ENCODE results near the gene JUNB.
"Not testable (repeated sequence)": the region's sequence is repeated elsewhere in the genome, so short reads cannot be mapped to it uniquely, and the experiment has no call there.

Gene JUNB

DNA sequence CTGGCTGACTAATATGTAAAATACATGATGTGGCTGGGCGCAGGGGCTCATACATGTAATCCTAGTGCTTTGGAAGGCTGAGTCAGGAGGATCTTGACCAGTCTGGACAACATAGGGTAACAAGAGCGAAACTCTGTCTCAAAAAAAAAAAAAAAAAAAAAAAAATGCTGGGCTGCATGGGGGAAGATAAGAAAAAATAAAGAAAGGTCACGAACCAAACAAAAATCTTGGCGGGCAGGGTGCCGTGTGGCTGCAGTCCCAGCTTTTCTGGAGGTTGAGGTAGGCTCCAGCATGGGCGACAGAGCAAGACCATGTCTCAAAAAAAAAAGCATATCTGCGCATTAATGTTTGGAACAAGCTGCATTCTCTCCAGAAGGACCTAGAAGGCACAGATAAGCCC lies 23.8 kb downstream of the JUNB start:
- DNase-seq, result no peak

- DNase-seq, result not testable (repeated sequence)
Measured at GRCh38 chr19:12817188-12817587, 25.9 kb downstream of the JUNB start.

DNA sequence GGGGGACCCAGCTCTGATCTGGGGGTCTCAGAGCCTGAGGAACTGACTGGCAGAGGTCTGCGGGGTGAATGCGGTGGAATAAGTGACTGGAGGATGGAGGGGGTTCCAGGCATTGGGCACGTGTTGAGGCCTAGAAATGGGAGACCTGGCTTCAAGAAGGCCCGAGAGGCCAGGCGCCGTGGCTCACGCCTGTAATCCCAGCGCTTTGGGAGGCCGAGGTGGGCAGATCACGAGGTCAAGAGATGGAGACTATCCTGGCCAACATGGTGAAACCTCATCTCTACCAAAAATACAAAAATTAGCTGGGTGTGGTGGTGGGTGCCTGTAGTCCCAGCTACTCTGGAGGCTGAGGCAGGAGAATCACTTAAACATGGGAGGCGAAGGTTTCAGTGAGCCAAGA lies 26.5 kb downstream of the JUNB start:
- not testable (repeated sequence) for DNase-seq

DNA sequence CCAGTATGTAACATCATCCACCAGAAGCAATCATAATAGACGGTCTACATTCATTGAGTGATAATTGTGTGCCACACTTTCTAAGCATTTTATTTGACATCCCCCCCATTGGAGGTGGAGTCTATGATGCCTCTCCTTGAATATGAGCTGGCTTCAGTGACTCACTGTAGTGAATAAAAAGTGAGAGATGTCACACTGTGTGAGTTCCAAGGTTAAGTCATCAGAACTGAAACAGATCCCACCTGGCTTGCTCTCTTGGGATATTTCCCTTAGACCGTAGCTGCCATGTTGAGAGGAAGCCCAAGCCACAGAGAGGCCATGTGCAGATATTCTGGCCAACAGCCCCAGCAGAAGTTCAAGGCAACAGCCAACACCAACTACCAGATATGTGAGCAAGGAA lies 30.5 kb downstream of the JUNB start:
- DNase-seq, result no peak

- no peak for DNase-seq
Measured at GRCh38 chr19:12825254-12826131, 34.2 kb downstream of the JUNB start.

GRCh38 chr19:12828494-12828893 lies 37.2 kb downstream of the JUNB start:
- DNase-seq, result peak; percentile 54

DNA sequence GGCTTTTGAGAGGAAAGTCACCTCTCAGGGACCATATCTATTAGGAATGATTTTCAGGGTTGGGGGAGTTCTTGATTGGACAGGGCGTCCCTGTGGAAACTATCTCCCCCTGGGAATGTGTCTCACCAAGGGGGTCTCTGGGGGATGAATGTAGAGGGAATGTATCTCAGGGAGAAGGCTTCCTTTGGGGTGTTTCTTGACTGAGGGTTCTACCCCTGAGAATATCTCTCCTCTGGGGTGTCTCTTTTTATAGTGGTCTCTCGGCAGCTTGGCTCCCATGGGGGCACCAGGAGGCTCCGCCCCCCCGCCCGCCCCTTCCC lies 42.1 kb downstream of the JUNB start:
- no peak for DNase-seq

GRCh38 chr19:12833738-12834565 lies 42.7 kb downstream of the JUNB start:
- peak; percentile 48 for DNase-seq

GRCh38 chr19:12834566-12834943 lies 43.3 kb downstream of the JUNB start, which contains the start of gene RTBDN:
TSS of gene RTBDN (minus strand) at chr19:12834579. CDS start at chr19:12829979, 4,600 bp downstream.
- no peak for DNase-seq

DNA sequence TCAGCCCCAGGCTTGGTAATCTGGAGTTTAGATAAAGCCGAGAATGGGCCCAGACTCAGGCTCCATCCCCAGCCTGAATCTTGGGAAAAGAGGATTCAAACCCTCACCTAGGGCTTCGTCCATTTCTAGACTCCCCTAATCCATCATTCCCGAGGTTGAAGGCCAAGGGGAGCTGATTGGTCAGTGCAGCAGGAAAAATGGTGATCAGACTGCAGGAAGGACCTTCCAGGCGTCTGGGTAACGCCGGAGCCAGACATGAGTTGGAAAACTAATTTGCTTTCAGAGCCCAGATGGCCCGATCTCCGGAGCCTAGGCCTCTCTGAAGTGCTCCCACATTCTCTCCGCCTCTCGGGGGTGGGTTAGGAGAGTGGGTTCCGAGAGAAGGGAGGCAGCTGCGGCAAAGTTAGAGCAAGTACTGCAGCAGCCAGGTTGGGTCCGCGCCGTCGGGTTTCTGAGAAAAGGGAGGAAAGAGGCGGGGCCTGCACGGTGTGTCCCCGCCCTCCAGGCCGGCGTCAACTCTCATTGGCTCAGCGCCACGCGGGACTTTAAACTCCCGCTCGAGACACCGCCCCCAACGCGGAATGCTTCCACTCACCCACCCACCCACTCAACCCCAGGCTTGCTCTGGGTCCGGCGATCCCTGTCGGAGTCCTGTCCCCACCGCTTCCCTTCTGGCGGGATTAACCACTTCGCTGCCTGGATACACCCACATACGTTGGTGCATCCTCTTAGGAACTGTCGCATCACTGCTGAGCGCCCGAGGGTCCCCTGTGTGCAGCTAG lies 43.9 kb downstream of the JUNB start:
- peak; percentile 39 for DNase-seq

- no peak for DNase-seq
Measured at GRCh38 chr19:12836529-12836863, 45.2 kb downstream of the JUNB start.

GRCh38 chr19:12837225-12837624 lies 45.9 kb downstream of the JUNB start:
- DNase-seq, result no peak

GRCh38 chr19:12838182-12838885 lies 47.0 kb downstream of the JUNB start, which contains the start of gene MAST1:
TSS of gene MAST1 (plus strand) at chr19:12838515. CDS start at chr19:12838573, 58 bp downstream.
- peak; percentile 66 for DNase-seq

DNA sequence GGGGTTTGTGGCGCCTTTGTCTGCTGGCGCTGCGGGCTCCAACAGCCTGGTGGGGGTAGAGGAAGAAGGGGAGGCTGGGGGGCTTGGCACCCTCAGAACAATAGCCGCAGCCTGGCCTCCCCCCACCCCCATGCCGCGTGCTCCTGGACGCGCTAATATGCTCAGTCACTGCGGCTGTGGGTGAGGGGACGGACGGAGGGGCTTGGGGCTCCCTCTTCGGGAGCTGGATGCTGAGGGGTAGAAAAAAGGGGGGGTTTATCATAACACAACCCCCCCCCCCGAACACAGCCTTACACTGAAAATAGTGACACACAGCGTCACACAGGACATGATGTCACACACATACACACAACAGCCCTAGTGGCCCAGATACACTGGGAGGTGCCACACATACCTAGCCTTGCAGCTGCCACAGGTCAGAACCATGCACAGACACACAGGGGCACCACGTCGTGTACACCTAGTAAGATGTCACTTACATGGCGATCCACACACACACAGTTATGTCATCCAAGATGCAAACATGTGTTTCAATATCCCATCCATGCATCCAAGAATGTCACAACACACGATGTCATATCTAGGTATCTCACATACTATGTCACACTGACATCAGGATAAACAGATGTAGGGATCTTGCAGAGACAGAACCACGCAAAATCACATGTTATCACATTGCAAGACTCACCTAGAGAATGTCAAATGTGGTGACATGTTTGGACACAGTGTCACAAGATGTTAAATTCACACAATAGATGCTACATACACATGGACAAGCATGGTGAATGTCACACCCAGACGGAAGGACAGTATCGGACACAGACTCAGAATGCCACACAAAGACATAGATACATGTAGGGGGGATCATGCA lies 47.8 kb downstream of the JUNB start:
- no peak for DNase-seq

- peak; percentile 75 for DNase-seq
Measured at GRCh38 chr19:12840091-12841079, 49.1 kb downstream of the JUNB start.

DNA sequence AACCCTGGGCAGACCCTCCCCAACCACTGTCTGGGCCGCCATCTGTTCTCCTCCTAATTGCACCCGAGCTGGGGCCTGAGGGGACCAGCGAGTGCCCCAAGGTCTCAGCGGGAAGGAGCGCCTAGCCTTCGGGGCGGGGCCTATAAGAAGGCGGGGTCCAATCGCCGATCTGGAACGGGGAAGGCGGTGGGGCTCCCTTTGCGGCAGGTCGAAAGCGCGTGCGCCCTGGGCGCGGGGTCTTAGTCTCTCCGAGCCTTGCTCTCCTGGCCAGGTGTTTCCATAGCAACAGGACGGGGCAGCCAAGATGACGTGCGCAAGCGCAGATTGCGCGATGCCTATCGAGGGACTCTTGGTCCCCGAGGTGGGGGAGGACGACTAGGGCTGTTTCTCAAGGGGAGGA lies 49.8 kb downstream of the JUNB start:
- peak; percentile 38 for DNase-seq

DNA sequence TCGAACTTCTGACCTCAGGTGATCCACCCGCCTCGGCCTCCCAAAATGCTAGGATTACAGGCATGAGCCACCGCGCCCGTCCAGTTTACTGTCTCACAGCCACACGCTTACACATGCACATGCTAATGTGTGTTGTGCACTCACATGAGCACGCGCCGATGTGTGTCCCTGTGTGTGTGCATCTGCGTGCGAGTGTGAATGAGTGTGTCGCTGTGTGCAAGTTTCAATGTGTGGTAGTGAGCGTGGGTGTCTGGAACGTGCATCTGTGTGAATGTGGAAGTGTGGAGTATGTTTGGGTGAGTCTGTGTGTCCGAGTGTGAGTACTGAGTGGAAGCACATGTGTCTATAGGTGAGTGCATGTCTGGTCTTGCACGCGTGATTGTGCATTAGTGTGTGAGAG lies 51.2 kb downstream of the JUNB start:
- no peak for DNase-seq
